GM20431 (cell line): ENCODE measurements around the gene LAD1.

ENCODE experiments used
- in situ Hi-C: fragments of 300-500 bp; cut with MseI, MboI; formaldehyde crosslinking; loops from one replicate; pipeline ENCODE4 v1.15.0; 2020; ENCODE audit warnings: low sequenced_read_pairs; ENCODE audit not compliant: unreplicated experiment

Gene LAD1

GRCh38 chr1:201370500-201370899 lies 28.6 kb downstream of the LAD1 start:
- in situ Hi-C loops = no loop called here

- in situ Hi-C loops = no loop called here
Observed at GRCh38 chr1:201369209-201369608, 29.9 kb downstream of the LAD1 start.

DNA sequence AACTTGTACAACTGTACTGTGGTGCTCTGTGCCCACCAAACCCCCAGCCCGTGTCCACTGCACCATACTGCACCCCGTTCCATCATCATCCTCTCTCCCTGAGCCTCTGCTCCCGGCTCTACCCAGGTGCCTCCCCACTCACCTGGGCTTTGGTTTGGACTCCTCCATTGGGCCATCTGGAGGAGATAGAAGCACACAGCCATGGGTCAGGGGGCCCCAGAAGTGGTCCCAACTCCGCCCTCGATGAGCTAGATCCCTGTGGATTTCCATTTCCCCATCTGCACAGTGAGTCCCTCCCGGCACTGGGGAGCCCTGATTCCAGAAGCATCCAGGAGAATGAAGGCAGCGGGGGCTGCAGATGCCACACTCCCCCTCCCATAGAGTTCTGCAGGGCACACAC lies 32.4 kb downstream of the LAD1 start:
- in situ Hi-C loops = no loop called here

- in situ Hi-C loops = no loop called here
Observed at GRCh38 chr1:201365251-201365650, 33.9 kb downstream of the LAD1 start.

DNA sequence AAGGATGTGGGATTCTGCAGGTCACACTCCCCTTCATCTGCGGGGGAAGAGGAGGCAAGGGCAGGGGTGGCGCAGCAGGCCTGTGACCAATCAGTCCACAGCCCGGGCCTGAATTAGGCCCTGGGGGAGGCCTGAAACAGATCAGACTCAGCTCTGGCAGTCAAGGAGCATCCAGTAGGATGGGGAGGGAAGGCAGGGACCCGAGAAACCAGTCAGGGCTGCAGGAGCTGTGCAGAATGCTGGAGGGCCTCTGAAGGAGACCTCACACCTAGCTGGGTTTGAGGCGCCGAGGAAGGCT lies 34.4 kb downstream of the LAD1 start:
- in situ Hi-C loops = no loop called here

- in situ Hi-C loops = no loop called here
Observed at GRCh38 chr1:201363467-201363866, 35.7 kb downstream of the LAD1 start.

- in situ Hi-C loops = no loop called here
Observed at GRCh38 chr1:201362906-201363305, 36.2 kb downstream of the LAD1 start.

DNA sequence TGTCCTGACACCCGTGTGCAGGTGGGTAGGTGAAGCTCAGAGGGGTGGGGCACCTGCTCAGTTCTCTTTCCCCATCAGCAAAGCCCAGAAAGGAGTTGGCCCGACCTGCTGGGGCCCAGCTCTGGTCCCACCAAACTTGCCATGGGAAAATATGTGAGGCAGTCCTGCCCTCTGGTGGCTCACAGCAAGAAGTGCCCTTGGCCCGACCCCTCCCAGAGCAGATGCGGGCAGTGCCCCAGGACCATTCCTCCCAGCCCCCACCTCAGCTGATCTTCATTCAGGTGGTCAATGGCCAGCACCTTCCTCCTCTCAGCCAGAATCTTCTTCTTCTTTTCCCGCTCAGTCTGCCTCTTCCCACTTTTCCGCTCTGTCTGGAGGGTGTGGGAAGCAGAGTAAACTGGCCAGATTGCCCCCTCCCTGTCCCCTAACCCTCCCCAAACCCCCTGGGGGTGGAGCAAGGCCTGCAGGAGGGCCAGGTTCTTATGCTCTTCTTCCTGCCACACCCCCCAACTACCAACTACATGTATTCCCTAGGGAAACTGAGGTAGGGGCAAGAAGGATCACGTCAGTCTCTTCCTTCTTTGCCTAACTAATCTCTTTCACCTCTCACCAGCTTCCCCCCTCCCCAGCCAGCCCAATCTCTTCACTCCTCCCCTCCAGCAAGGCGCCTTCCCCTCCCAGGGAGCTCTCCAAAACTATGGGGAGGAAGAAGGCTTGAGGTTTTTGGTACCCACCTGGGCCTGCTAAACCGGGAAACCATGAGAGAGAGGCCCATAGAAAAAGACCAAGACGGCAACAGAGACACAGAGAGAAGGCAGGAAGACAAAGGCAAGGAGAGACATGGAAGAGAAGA lies 37.2 kb downstream of the LAD1 start:
- in situ Hi-C loops = no loop called here

DNA sequence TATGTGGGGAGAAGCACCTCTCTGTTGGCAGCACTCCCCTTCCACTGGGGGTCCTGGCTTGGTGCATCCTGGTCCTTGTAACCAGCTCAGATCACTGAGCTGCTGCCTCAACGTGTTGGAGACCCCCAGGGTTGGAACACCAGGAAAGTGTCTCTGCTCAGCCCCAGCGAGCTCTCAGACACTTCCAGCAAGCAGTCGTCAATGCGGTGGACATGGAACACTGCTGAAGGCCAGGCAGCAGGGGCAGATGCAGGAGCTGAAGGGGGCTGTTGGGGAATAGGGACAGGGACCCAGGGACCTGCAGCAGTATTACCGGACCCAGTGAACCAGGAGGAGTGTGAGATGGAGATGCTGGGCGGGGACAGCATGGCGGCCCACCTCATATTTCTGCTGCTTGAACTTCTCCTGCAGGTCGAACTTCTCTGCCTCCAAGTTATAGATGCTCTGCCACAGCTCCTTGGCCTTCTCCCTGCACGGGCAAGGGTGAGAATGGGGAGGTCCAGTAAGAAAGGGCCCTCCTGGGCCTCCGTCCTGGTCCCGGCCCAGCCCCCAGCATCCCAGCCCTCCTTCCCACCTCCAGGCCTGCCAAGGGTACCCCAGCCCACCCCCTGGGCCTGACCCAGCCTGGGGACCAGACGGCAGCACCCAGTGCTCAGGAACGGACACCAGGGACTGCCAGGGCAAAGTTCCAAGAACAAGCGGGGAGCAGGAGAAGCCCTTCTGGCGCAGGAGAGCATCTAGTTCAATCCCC lies 38.0 kb downstream of the LAD1 start:
- in situ Hi-C loops = no loop called here

GRCh38 chr1:201360486-201360885 lies 38.6 kb downstream of the LAD1 start:
- in situ Hi-C loops = no loop called here

DNA sequence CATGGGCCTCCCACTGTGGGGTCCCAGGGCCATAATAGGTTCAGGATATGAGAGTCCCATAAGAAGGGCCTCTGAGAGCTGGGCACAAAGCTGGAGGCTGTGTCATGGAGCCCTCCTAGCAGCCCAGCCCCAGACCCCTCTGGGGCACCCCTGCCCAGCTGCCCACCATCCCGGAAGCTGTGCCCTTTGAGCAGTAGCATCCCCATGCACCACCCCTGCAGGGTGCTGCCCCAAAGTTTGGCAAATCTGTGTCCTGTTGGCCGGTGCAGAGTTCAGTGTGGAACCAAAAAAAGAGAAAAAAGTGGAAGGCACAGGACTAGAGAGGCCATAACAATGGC lies 39.3 kb downstream of the LAD1 start:
- in situ Hi-C loops = no loop called here

- in situ Hi-C loops = no loop called here
Observed at GRCh38 chr1:201359031-201359872, 39.9 kb downstream of the LAD1 start.

GRCh38 chr1:201358596-201358995 lies 40.5 kb downstream of the LAD1 start:
- in situ Hi-C loops = no loop called here

- in situ Hi-C loops = no loop called here
Observed at GRCh38 chr1:201357636-201358348, 41.3 kb downstream of the LAD1 start.

GRCh38 chr1:201357211-201357610 lies 41.9 kb downstream of the LAD1 start:
- in situ Hi-C loops = no loop called here

GRCh38 chr1:201356701-201357100 lies 42.4 kb downstream of the LAD1 start:
- in situ Hi-C loops = no loop called here

GRCh38 chr1:201356236-201356635 lies 42.9 kb downstream of the LAD1 start:
- in situ Hi-C loops = no loop called here

DNA sequence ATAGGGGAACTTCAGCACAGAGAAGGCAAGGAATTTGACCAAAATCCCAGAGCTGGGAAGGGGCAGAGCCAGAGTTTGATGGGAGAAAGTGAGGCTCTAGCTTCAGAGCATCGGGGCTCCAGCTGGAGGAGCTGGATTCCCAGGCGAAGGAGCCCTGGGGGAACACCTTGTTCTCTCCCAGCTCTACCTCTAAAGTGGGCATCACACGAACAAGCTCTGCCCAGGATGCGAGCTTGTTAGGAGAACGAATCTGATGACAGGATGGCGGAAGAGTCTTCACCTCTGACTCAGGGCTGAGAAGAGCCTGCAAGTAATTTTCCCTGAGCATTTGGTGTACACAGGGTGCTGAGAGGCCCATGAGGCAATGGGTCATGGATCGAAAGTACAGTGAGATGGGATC lies 43.7 kb downstream of the LAD1 start:
- in situ Hi-C loops = no loop called here

- in situ Hi-C loops = no loop called here
Observed at GRCh38 chr1:201354901-201355295, 44.2 kb downstream of the LAD1 start.

DNA sequence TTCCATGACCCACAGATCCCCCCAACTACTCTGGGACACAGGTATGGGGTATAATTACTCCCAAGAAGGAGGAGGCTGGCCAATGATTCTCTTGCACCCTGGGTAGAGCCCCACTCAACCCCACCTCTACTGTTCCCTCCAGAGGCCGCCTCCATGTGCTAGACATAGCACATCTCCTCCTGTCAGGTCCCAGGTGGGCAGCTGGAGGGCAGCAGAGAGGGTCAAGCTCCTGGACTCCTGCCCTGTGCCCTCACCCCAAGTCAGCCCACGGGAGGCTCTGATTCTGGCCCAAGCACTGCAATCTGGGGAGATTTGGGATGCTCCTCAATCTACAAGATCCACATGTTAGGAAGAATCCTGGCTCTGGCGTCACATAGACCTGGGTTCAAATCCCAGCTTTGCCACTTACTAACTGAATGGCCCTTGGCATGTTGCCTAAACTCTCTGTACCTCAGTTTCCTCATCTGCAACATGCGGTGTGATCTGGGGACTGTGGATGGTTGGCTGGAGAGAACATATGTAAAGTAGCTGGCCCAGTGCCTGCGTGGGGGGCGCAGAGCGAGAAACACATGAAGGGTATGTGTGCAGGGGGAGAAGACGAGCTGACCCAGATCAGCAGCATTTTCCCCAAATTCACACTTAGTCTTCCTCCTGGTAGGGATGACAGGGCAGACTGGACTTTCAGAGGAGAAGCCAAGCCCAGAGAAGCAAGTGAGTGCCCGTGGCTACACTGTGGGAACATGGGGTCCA lies 44.8 kb downstream of the LAD1 start:
- in situ Hi-C loops = no loop called here
